Upper lobe of right lung (tissue), 1 donor: ENCODE data around the gene A2ML1. TPM values are rescaled to one million over a fixed set of nuclear protein-coding genes. Genes with fewer than 3 reads are reported as not detected.
"Not testable (repeated sequence)": the region's sequence is repeated elsewhere in the genome, so short reads cannot be mapped to it uniquely, and the experiment has no call there.

Experiments
- ATAC-seq: fragments of 200-7000 bp; cut with Tn5 transposase; one replicate; pipeline ENCODE4 v1.9.1; 2020; ENCODE audit warnings: mild to moderate bottlenecking, moderate library complexity
- DNase-seq: peaks from one replicate; pipeline ENCODE4 v3.0.0-alpha.2; 2020
- H3K27ac ChIP-seq: fragments of 200-600 bp; one replicate; pipeline ENCODE4 v1.8.0; 2022
- H3K27me3 ChIP-seq: fragments of 200-600 bp; one replicate; pipeline ENCODE4 v1.8.0; 2022; ENCODE audit warnings: mild to moderate bottlenecking
- H3K36me3 ChIP-seq: fragments of 200-600 bp; one replicate; pipeline ENCODE4 v1.8.0; 2022
- H3K4me1 ChIP-seq: fragments of 200-600 bp; one replicate; pipeline ENCODE4 v1.8.0; 2022
- H3K4me3 ChIP-seq: fragments of 200-600 bp; one replicate; pipeline ENCODE4 v1.8.0; 2022; ENCODE audit warnings: mild to moderate bottlenecking
- H3K9me3 ChIP-seq: fragments of 200-600 bp; one replicate; pipeline ENCODE4 v1.8.0; 2022
- CTCF ChIP-seq: fragments of 200-600 bp; IDR thresholded peaks from one replicate; pipeline ENCODE4 v1.8.0; 2022; ENCODE audit warnings: antibody characterized with exemption
- intact Hi-C: fragments of 100-400 bp; cut with DNase I; formaldehyde crosslinking; loops from one replicate; pipeline ENCODE4 v1.11.0; 2022
- total RNA-seq: library from RNA; stranded (reverse); fragmentation: NEBNext Ultra II Directional; extraction: Animal tissue kit (Norgen Biotek cat#: 25700); gene quantifications from one replicate; pipeline ENCODE4 v1.2.1, GENCODE V29; 2021
- donor health status: DM: no; HTN: yes; CAD: no; lungs with severe emphysema.

A2ML1 gene
- total RNA-seq, 1 donor from 2014 or later, result not detected

GRCh38 chr12:8816448-8817050 is 5.9 kb upstream of the A2ML1 start:
- DNase-seq (no peak), ATAC-seq (no peak)
- H3K27ac ChIP-seq, result no peak overlapping the region
- intact Hi-C loops, result no loop called here
- no peaks in the 10 kb centered on the region for H3K27me3 ChIP-seq
- H3K4me1 ChIP-seq, result no peaks in the 10 kb centered on the region
- no peak for TF ChIP-seq CTCF
- no peaks in the 10 kb centered on the region for H3K36me3 ChIP-seq
- no peaks in the 10 kb centered on the region for H3K9me3 ChIP-seq
- H3K4me3 ChIP-seq, result no peak overlapping the region

GRCh38 chr12:8817856-8818255 is 4.6 kb upstream of the A2ML1 start:
- H3K36me3 ChIP-seq, result no peaks in the 10 kb centered on the region
- H3K4me1 ChIP-seq, result no peaks in the 10 kb centered on the region
- ATAC-seq (peak; percentile 47), DNase-seq (no peak)
- intact Hi-C loops, result no loop called here
- H3K27ac ChIP-seq, result no peak overlapping the region
- H3K4me3 ChIP-seq, result no peak overlapping the region
- no peaks in the 10 kb centered on the region for H3K27me3 ChIP-seq
- no peak for TF ChIP-seq CTCF
- no peaks in the 10 kb centered on the region for H3K9me3 ChIP-seq

- ATAC-seq (no peak), DNase-seq (no peak)
- H3K27me3 ChIP-seq, result no peaks in the 10 kb centered on the region
- intact Hi-C loops, result no loop called here
- no peaks in the 10 kb centered on the region for H3K4me1 ChIP-seq
- H3K4me3 ChIP-seq, result no peak overlapping the region
- H3K36me3 ChIP-seq, result no peaks in the 10 kb centered on the region
- H3K27ac ChIP-seq, result no peak overlapping the region
- TF ChIP-seq CTCF, result no peak
- no peaks in the 10 kb centered on the region for H3K9me3 ChIP-seq
Observed at GRCh38 chr12:8818526-8818925, 3.9 kb upstream of the A2ML1 start.

GRCh38 chr12:8819666-8819980 is 2.8 kb upstream of the A2ML1 start:
- TF ChIP-seq CTCF, result no peak
- no peak overlapping the region for H3K4me3 ChIP-seq
- no peaks in the 10 kb centered on the region for H3K4me1 ChIP-seq
- intact Hi-C loops, result no loop called here
- no peak overlapping the region for H3K27ac ChIP-seq
- H3K9me3 ChIP-seq, result no peaks in the 10 kb centered on the region
- DNase-seq, result no peak
- H3K27me3 ChIP-seq, result no peaks in the 10 kb centered on the region
- H3K36me3 ChIP-seq, result no peaks in the 10 kb centered on the region
- ATAC-seq, result peak; percentile 63

GRCh38 chr12:8820676-8821407 is 1.6 kb upstream of the A2ML1 start:
- not testable (repeated sequence) for H3K4me1 ChIP-seq, H3K9me3 ChIP-seq, H3K27ac ChIP-seq, H3K36me3 ChIP-seq, H3K4me3 ChIP-seq, DNase-seq, H3K27me3 ChIP-seq, ATAC-seq
- intact Hi-C loops, result loop anchor here (10.0 kb wide), 1 partner anchor 136 kb away; no protein-coding TSS in a partner anchor

GRCh38 chr12:8821591-8821990 is 830 bp upstream of the A2ML1 start:
- H3K27ac ChIP-seq, result no peak overlapping the region
- no peak overlapping the region for H3K4me3 ChIP-seq
- intact Hi-C loops, result loop anchor here (10.0 kb wide), 1 partner anchor 137 kb away; no protein-coding TSS in a partner anchor
- H3K27me3 ChIP-seq, result peaks cover 4% of the 10 kb centered on the region
- ATAC-seq (no peak), DNase-seq (no peak)
- no peaks in the 10 kb centered on the region for H3K9me3 ChIP-seq
- no peak for TF ChIP-seq CTCF
- no peaks in the 10 kb centered on the region for H3K36me3 ChIP-seq
- no peaks in the 10 kb centered on the region for H3K4me1 ChIP-seq
